ENCODE results near the gene SOHLH1.
"Not testable (repeated sequence)": the region's sequence is repeated elsewhere in the genome, so short reads cannot be mapped to it uniquely, and the experiment has no call there.

SOHLH1 gene

DNA sequence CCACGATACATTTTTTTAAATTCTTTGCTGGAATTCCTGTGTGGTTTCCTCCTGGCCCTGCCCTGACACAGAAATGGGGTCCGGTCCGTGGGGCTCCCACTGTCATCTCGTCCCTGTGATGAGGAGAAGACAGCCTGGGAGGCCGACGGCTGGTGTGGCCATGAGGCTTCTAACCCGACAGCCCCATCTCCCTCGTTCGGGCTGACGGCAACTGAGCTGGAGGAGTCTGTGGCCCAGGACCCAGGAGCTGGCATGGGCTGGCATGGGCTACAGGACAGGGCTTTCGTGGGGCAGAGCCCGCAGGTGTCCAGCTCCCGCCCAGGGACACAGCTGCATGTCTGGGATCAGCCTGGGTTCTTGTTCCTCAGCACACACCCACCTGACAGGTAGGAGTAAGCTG, 22.4 kb downstream of the SOHLH1 start:
- no peak for DNase-seq

DNA sequence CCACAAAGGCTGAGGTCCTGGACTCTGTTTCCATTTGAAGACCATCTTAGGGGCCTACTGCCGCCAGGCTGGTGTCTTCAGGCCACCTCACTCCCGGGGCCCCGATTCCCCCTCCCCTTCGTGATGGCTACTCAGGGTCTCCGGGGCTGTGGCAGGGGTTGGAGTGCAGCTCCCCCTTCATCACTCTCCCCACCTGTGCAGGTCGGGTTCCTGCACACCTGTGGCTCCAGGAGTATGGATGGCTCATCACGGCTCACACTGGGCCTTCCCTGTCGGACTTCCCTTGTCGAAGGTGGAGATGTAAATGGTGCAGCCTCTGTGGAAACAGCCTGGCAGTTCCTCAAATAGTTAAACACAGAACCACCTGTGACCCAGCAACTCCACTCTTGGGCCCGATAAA, 24.3 kb downstream of the SOHLH1 start:
- DNase-seq: no peak

DNA sequence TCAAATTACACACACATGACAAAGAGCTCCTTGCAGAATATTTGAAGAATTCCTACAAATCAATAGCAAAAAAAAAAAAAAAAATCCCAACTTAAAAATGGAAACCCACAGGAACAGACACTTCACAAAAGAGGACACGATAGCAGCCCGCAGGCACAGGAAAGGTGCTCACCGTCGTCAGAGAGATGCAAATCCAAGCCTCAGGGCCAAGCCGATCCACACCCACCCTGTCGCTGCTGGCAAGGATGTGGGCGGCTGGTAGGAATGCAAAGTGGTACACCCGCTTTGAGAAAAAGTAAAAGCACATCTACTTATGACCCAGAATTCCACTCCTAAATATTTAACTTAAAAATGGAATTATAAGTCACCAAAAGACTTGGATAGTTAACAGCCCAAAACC, 25.3 kb downstream of the SOHLH1 start:
- DNase-seq: no peak

DNA sequence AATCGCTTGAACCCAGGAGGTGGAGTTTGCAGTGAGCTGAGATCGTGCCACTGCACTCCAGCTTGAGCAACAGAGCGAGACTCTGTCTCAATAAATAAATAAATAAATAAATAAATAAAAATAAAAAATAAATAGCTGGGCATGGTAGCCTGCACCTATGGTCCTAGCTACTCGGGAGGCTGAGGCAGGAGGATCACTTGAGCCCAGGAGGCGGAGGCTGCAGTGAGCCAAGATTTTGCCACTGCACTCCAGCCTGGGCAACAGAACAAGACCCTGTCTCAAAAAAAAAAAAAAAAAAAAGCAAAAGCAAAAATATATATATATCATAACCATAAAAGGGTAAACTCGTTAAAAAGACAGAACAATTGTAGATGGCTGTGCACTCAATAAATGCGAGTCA, 26.5 kb downstream of the SOHLH1 start:
- not testable (repeated sequence) for DNase-seq

DNA sequence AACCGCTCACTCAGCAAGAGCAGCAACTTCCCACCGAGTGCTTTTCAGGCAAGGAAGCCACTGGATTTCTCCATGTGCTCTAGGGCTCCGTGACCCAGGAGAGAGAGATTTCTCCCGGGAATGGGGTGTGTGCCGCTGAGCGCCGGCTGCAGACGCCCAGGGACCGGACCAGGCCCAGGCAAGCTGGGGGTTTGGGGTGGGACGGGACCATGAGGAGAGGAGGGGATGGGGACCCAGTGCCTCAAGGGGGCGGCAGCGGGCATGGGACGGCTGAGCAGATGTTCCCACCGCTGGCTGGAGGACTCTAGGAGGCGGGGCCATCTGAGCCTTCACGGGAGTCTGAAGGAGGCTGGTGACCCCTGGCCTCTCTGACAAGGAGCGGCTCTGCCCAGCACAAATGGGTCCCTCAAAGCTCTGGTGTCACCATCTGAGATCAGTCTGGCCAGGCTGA, 27.7 kb downstream of the SOHLH1 start:
- DNase-seq: no peak

DNA sequence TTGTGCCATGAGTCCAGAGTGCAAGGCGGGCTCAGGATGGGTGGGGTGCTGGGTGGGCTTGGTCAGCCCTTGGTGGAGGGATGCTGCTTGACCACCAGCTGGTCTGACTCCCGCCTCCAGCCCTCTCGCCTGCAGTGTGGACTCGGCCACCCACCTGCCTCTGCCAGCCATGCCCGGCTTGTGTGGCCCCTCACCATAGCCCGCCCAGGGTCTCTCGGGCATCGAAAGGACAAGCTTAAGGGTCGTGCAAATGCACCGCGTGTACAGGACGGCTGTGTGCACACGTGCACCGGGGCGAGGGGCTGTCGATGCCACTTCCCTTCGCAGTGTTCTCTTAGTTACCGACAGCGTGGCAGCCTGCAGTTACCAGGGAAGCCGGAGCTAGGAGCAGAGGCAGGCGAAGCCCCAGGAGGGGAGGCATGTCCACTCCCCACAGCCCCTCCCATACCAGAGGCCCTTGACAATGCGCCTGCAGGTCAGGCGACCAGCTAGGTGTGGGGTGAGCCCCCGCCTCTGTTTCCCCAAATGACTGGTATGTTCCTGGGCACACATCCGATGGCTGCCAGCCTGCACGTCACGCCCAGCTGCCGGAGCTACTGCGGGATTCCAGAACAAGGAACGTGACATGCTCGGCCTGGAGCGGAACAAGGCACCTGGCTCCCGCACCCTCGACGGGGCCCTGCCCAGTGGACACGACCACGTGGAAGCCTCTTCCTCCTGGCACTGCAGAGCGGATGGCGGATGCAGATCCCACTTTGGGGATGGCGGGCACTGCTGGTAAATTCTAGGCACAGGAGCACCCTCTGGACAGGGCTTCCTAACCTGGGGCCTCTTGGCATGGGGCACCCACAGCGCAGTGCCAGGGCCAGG, 28.3 kb downstream of the SOHLH1 start:
- DNase-seq: no peak

DNA sequence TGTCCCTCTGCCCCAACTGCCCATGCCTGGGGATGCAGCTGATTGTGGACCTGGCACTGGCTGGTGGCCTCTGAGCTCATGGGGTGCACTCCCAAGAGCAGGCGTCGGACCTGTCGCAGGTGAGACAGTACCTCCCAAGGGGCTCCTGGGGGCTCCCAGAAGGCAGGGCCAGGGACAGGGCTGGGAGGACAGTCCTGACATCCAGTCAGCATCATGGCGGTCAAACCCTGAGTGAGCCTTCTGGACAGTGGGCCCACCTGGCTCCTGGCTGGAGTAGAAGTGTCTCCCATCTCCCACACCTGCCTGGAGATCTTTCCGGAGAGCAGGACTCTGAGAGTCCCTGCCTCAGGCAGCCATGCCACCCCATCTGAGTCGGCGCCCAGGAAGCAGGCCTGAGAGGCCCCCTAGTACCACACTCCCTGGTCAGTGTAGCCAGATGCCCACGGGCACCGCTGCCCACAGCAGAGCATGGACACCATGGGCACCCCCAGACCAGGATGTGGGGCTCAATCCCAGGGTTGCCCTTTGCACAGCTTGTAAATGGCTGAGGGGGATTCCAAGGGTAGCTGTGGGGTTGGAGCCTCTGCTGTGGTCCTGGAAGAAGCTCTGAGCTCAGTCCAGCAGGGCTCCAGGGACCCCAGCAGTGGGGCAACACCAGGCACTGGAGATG, 29.5 kb downstream of the SOHLH1 start:
- DNase-seq: no peak

DNA sequence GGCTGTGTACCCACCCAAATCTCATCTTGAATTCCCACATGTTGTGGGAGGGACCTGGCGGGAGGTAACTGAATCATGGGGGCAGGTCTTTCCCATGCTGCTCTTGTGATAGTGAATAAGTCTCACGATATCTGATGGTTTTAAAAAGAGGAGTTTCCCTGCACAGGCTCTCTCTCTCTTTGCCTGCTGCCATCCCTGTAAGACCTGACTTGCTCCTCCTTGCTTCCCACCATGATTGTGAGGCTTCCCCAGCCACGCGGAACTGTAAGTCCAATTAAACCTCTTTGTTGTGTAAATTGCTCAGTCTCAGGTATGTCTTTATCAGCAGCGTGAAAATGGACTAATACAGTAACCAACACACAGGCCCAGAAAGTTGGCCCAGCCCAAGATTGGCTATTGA, 30.3 kb downstream of the SOHLH1 start:
- DNase-seq: not testable (repeated sequence)

DNA sequence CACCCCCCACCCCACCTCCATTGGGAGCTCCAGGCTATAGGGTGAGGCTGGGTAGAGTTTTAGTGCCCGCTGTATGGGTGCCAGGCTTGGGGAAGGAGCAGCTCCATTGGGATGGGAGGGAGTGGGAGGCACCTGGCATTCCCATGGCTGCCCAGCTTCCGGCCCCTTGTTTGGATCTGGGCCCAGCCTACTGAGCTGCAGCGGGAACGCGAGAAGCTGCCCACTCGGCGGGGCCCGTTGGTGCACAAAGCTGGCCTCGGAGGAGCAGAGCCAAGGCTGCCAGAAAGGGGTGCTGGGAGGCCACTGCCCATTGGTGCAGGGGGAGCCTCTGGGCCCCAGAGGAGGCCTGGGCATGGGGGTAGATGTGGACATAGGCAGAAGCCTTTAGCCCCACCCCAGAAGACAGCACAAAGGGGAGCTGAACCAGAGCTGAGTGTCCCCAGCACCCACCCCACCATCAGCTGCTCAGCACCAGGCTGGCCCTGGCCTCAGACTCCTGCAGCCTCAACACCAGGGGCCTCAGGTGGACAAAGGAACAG, 31.7 kb downstream of the SOHLH1 start:
- no peak for DNase-seq

DNA sequence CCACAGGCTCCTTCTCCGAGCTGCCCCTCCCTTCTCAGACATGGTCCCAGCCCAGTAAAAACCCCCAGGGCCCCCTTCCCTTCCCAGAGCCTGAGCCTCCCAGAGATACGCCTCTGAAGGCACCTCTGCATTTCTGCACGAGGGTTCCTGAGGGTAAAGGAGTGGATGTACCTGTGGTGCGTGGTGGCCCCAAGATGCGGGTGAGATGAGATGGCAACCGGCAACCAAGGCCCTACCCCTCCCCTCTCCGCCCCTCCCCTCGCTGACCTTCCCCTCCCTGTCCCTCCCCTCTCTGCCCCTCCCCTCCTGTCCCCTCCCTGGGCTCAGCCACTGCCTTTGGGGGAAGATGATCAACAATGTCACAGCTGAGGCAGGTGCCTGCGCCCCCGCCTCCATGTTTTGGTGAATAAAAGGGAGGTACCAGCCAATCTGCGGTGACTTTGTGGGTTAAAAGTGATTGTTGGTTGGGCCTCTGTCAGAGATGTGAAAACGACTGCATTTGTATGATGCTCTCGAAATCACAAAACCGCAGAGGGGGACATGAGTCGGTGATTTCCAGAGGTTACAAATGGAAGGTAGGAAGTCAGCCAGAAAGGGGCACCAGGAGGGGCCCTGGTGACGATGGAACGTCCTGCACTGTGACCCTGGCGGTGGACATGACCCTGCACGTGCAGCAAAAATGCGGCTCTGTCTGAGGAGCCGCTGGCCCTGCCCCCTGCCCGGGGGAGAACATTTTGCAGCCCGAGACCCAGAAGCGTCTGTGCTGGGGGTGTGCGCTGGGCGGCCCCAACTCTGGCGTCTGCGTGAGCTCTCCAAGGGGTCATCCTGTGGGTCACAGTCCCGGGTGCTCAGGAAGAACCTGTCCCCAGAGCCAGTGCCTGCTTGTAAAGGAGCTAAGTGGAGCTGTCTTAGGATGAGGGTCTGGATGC, 32.5 kb downstream of the SOHLH1 start:
- no peak for DNase-seq

DNA sequence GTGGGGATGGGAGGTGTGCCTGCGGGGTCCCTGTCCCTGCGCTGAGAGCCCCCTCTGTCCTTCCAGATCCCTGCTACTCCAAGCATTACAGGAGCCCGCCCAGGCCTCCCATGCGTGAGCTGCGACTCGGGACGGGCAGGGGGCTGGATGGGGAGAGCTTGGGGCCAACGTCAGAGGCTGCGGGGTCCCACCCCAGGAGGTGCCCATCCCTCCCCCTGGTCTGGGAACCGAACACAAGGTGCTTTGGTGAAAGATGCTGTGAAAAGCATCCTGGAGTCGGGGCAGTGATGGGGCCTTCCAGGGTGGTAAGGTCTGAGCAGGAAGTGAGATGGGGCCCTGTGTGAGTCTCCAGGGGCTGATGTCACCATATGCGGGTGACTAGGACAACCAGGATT, 33.5 kb downstream of the SOHLH1 start:
- DNase-seq: no peak

DNA sequence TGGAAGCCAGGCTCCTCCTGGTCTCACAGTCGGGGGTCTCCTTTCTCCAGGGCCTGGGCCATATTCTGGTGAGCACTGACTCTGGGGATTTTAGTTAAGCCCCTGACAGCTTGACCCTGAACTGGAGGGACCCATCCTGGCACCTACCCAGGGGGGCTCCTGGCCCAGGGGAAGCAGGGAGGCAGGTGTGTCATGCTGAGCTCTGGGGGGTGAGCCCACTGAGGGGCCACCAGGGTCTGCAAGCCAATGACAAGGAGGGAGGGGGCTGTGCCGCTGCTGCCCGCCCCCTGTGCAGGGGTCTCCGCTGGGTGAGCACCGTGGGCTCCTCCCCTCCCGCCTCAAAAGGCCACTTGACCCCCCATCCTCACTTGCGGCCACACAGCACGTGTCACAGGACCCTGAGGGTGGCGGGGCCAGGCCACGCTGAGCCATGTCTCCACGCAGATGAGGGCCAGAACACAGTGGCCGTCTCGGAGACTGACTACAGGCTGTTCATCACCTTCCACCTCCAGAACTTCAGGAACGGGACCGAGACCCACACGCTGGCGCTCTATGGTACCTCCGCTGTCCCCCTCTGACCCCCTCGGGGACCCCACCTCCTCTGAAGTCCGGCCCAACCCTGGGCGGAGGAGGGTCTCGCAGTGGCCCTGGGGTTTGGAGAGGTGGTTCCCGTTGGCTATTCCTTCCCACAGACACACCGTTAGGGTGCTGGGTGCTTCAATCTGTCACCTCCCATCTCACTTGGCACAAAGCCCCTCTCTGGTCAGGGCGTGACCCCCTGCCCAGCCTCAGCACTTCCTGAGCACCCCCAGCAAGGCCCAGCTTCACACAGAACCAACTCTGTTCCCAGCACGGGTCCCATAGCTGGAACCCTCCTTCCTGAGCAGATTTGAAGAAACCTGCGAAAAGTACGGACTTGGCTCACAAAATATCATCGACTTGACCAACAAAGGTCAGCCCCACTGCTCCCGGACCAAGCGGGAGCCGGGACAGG, 34.2 kb downstream of the SOHLH1 start:
- no peak for DNase-seq

DNA sequence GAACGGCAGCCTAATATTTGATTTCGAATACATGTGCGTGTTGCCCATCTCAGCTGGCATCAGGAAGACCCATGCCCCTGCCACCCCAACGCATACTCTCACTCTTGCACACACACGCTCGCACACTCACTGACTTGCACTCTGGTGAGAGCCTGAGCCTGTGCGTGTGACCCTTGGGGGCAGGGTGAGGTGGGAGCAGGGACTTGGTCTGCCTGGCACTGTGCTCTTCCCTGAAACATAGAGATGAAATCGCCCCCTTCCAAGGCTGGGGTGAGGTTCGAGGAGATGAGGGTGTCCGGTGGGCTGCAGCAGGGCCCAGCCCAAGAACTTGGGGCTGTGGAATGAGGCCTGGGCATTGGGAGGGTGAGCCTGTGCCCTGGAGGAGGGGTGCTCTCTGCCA, 35.0 kb downstream of the SOHLH1 start:
- DNase-seq: no peak

DNA sequence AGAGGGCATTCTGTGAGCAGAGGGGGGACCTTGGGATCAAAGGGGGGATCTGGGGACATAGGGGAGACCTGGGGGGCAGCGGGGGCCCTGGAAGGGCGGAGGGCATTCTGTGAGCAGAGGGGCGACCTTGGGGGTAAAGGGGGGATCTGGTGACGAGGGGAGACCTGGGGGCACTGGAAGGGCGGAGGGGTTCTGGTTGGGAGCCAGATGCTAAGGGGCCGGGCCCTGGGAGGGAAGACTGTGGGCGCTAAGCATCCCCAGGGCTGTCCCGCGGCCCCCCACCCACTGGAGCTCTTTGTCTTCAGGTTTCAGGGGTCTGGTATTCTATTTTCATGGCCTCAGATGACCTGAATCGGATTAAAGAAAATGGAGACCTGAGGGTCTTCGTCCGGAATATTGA, 35.4 kb downstream of the SOHLH1 start:
- DNase-seq: no peak

DNA sequence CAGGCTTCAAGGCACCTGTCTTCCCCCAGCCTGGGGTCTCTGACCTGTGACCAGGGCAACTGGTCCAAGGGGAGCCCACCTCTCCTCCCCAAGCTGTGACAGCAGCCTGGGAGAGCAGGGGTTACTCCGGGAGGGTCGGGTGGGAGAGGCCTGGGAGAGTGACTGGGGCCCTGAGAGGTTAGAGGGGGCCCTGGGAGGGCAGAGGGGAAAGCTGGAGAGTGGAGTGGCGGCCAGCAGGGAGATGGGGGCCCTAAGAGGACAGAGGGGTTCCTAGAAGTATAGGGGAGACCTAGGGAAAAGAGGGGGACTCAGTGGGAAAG, 35.9 kb downstream of the SOHLH1 start:
- no peak for DNase-seq

DNA sequence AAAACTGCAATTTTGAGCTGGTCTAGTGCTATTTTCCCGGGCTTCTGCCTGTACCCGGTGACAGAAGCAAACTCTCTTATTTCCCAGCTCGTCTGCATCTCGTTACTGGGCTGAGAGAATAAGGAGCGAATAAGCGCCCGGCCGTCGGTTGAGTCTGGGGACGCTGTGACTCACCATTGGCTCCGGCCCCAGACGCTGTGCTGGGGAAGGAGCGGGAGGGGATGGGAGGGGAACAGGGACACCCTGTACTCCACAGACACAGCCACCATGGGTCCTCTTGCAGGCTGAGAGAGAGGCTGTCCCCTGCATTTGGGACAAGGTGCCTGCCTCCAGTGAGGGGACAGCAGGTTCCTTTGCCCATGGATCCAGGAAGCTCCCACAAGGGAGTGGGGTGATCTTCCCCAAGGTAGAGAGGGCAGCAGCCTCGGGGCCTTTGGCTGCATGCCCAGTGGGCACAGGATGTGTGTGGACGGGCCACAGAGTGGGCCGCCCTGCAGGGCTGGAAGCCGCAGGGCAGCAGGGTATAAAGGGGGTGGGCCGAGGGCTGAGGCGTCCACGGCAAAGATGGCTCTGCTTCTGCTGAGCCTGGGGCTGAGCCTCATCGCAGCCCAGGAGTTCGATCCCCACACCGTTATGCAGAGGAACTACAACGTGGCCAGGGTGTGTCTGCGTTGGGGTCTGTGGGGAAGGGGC, 36.4 kb downstream of the SOHLH1 start, which contains the start of gene LCN9:
Gene LCN9 (plus strand): TSS at position 552 of the 693 bp plus-strand sequence. CDS start 13 bp downstream, at position 565.
- no peak for DNase-seq

DNA sequence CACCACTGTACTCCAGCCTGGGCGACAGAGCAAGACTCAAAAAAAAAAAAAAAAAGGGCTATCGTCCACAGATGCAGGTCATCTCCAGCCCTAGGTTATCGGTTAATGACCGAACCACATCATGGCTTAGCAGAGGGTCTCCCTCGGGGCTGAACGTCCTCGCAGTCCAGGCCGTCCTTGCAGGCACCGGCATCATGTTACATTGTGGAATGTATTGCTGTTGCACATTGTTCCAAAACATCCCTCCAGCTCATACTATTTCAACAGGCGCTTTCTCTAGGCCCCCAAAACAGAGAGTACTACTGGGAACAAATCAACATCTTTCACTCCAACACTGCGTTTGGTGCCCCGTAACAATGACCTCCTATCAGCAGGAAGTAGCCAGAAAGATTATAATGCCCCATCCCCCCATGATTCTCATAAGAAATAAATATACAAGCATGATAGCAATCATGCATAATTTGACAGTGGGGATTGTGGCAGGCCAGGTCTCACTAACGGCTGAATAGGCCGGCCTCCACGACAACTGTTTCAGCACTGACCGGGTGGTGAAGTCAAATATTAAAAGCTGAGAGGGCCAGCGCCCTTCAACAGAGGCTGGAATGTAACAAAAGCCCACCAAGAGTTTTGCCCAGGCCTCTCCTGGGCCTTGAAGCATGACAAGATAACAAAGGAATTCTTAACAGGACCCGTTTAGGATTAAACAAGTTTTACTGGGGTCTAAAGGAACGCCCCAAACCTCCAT, 37.3 kb downstream of the SOHLH1 start:
- no peak for DNase-seq

DNA sequence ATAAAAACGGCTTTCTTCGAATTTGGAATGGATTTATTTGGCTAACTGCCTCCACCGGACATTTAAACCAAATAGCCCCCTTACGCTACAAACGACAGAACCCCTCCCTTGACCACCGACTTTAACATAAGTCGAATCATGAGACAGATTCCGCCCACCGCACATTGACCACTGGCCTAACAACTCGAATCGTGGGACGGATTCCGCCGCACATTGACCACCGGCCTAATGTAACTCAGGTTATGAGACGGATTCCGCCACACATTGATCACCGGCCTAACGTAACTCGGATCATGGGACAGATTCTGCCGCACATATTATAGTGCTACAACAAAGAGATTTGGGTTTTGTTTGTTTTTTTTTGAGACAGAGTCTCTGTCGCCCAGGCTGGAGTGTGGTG, 38.9 kb downstream of the SOHLH1 start:
- no peak for DNase-seq

DNA sequence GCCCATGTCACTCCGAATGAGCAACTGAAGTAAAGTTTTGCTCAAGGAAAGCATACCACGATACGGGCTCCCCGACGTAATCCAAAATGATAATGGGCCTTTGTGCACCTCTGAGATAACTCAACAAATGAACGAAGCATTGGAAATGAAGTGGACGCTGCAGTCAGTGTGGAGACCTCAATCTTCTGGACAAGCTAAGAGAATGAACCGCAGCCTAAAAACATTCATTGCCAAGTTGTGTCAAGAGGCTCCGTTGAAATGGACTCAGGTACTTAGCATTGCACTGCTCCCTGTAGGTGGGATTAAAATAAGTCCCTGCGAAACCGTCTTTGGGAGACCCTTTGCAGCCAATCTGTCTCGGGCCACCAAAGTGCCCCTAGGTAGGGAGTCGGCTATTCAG, 40.0 kb downstream of the SOHLH1 start:
- no peak for DNase-seq

DNA sequence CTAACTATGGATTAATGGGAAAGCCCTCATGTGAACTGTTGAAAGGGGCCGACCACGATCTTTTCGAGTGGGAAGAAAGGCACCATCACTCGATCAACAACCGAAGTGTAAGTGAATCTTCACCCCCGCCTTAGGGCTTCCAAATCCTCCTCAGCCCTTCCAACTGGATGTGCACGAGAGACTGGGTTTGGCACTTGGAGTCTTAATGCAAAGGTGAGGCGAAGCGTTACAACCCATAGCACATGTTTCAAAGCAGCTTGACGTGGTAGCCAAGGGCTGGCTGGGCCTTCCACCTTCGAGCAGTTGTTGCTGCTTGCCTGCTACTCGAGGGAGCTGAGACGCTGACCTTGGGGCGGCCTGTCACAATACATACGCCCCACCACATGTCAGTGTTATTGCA, 41.9 kb downstream of the SOHLH1 start:
- no peak for DNase-seq

All from activated effector memory CD4-positive, alpha-beta T cell treated with Interleukin-2 at 50 U/mL for 16 hours (primary cell).